Measurements from ENCODE around the gene LRRFIP1. TPM values are rescaled to one million over a fixed set of nuclear protein-coding genes. Genes with fewer than 3 reads are reported as not detected.

The LRRFIP1 gene
- total and polyA plus RNA-seq, 2 of the 13 experiments (the other 11 are each of a cell fraction or from before 2014, with no cell fraction given): 15.9 to 40.5 TPM

DNA sequence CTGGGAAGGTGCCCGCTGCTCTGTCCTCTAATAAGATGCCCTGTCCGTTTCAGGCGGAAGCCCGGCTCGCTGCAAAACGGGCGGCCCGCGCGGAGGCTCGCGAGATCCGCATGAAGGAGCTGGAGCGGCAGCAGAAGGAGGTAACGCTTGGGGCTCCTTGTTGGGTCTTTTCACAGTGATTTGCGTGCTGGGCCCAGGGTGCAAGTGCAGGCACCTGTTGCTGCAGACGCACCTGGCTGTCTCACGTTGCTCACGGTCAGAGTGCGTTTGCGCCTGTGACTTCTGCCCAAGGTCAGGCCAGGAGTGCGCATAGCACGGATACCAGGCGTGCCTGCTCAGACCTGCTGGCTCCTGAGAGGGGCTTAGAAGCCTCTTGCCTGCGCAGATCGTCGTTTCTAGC, 81.1 kb downstream of the LRRFIP1 start:
- H3K27me3 ChIP-seq (ENCODE audit: control insufficient read depth in 1 of 2, insufficient read depth in 2 of 2, low read length in 2 of 2): no peaks in the 10 kb centered on the region
- TF ChIP-seq AGO2 (optimal IDR thresholded peaks at IDR 0.05; ENCODE audit: low read depth, low read length) (peak; percentile 54), ZNF547 (CRISPR knock-in tag; IDR thresholded peaks at IDR 0.05) (no peak), TBP (CRISPR knock-in tag; IDR thresholded peaks at IDR 0.05) (no peak), FOXA1 (IDR thresholded peaks at IDR 0.05) (no peak), FOXA1 (CRISPR knock-in tag; IDR thresholded peaks at IDR 0.05) (no peak)
- TF ChIP-seq, protein P1, sequence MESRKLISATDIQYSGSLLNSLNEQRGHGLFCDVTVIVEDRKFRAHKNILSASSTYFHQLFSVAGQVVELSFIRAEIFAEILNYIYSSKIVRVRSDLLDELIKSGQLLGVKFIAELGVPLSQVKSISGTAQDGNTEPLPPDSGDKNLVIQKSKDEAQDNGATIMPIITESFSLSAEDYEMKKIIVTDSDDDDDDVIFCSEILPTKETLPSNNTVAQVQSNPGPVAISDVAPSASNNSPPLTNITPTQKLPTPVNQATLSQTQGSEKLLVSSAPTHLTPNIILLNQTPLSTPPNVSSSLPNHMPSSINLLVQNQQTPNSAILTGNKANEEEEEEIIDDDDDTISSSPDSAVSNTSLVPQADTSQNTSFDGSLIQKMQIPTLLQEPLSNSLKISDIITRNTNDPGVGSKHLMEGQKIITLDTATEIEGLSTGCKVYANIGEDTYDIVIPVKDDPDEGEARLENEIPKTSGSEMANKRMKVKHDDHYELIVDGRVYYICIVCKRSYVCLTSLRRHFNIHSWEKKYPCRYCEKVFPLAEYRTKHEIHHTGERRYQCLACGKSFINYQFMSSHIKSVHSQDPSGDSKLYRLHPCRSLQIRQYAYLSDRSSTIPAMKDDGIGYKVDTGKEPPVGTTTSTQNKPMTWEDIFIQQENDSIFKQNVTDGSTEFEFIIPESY (CRISPR knock-in tag; IDR thresholded peaks at IDR 0.05): 0 out of 2 replicates have a peak, but pooled peaks have one; percentile 19
- TF ChIP-seq, protein P2, sequence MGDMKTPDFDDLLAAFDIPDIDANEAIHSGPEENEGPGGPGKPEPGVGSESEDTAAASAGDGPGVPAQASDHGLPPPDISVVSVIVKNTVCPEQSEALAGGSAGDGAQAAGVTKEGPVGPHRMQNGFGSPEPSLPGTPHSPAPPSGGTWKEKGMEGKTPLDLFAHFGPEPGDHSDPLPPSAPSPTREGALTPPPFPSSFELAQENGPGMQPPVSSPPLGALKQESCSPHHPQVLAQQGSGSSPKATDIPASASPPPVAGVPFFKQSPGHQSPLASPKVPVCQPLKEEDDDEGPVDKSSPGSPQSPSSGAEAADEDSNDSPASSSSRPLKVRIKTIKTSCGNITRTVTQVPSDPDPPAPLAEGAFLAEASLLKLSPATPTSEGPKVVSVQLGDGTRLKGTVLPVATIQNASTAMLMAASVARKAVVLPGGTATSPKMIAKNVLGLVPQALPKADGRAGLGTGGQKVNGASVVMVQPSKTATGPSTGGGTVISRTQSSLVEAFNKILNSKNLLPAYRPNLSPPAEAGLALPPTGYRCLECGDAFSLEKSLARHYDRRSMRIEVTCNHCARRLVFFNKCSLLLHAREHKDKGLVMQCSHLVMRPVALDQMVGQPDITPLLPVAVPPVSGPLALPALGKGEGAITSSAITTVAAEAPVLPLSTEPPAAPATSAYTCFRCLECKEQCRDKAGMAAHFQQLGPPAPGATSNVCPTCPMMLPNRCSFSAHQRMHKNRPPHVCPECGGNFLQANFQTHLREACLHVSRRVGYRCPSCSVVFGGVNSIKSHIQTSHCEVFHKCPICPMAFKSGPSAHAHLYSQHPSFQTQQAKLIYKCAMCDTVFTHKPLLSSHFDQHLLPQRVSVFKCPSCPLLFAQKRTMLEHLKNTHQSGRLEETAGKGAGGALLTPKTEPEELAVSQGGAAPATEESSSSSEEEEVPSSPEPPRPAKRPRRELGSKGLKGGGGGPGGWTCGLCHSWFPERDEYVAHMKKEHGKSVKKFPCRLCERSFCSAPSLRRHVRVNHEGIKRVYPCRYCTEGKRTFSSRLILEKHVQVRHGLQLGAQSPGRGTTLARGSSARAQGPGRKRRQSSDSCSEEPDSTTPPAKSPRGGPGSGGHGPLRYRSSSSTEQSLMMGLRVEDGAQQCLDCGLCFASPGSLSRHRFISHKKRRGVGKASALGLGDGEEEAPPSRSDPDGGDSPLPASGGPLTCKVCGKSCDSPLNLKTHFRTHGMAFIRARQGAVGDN (CRISPR knock-in tag; IDR thresholded peaks at IDR 0.05): peak; percentile 30; the same call in 1 of the 2 replicates
- TF ChIP-seq, protein P3, sequence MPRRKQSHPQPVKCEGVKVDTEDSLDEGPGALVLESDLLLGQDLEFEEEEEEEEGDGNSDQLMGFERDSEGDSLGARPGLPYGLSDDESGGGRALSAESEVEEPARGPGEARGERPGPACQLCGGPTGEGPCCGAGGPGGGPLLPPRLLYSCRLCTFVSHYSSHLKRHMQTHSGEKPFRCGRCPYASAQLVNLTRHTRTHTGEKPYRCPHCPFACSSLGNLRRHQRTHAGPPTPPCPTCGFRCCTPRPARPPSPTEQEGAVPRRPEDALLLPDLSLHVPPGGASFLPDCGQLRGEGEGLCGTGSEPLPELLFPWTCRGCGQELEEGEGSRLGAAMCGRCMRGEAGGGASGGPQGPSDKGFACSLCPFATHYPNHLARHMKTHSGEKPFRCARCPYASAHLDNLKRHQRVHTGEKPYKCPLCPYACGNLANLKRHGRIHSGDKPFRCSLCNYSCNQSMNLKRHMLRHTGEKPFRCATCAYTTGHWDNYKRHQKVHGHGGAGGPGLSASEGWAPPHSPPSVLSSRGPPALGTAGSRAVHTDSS (CRISPR knock-in tag; conservative IDR thresholded peaks at IDR 0.05): no peak
- no peak for FAIRE-seq
- CTCF ChIA-PET (ENCODE audit: low intra/inter-chr PET ratio, low total read pairs): no interaction called here
- H3K4me2 ChIP-seq (ENCODE audit: low read depth, low read length): no peak overlapping the region
- POLR2A ChIA-PET: no interaction called here
- no peak overlapping the region for H3K4me3 ChIP-seq (replicated peaks in 1 of 3; ENCODE audit: insufficient read depth in 1 of 3, low read depth in 2 of 3, low read length in 3 of 3)
- H3K36me3 ChIP-seq (replicated peaks in 1 of 2; ENCODE audit: control insufficient read depth in 1 of 2, insufficient read depth in 2 of 2, low read length in 2 of 2): peaks cover 8 to 17% of the 10 kb centered on the region in 2 experiments; a peak in 4 of 5 replicates
- no peaks in the 10 kb centered on the region for H3K9me3 ChIP-seq (ENCODE audit: low read length)
- no peak overlapping the region for H2AFZ ChIP-seq (ENCODE audit: low read length)
- peaks cover 22% of the 10 kb centered on the region; the same call in 1 of the 2 replicates for H4K20me1 ChIP-seq (ENCODE audit: insufficient read depth, low read length)
- no TSS peak for BruUV-seq (replicated peaks)
- no peak for DNase-seq (ENCODE audit: low spot score)
- no peak for ATAC-seq
- WGBS (ENCODE audit: low lambda C conversion rate): 97% methylated on average over 27 of the region's 27 CpGs
- H3K79me2 ChIP-seq (ENCODE audit: insufficient read depth, low read length): peaks cover 32% of the 10 kb centered on the region
- in situ Hi-C loops (cut with HindIII; ENCODE audit: extremely low pct_ligation_motif_present, low pct_unique_long_range_greater_than_20kb): no loop called here
- H3K4me1 ChIP-seq (ENCODE audit: insufficient read depth, low read length): peaks cover 28% of the 10 kb centered on the region
- intact Hi-C loops (cut with micrococcal nuclease; ENCODE audit: unreplicated experiment): no loop called here
- no peak overlapping the region for H3K27ac ChIP-seq (ENCODE audit: extremely low read length, insufficient read depth, low read length)
- no peak overlapping the region for H3K9ac ChIP-seq (ENCODE audit: insufficient read depth, low read depth, low read length)

All from HepG2 (cell line).